ENCODE data around the gene AGBL4.

DNA sequence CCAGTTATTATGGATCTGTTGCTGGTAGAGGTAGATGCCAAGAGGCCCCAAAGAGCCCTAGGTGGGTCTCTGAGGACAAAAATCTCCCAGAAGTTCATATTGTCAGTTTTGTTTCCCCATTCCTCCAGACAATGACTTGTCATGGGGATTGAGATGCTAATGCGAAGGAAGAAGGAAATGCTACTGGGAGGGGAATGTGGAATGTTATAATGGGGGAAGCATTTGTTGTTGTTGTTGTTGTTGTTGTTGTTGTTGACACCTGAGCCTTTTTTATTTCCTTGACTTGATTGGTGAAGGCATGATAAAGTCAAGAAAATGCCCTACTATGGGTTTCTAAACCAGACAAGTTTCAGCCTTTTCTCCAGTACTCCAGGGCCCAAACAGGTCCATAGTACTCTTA, 1356.0 kb downstream of the AGBL4 start:
- TF ChIP-seq CTCF (IDR thresholded peaks at IDR 0.05): no peak
- no peak for TF ChIP-seq POLR2A (IDR thresholded peaks at IDR 0.05)
